Measurements from ENCODE around the gene UGT1A10.
"Not testable (repeated sequence)": the region's sequence is repeated elsewhere in the genome, so short reads cannot be mapped to it uniquely, and the experiment has no call there.

UGT1A10 gene

GRCh38 chr2:233746475-233747282 lies 110.4 kb downstream of the UGT1A10 start:
- Histone ChIP-seq H2AFZ (ENCODE audit: low read depth, low read length) (no peak overlapping the region), H3K4me2 (ENCODE audit: insufficient read depth, low read length) (no peak overlapping the region), H3K27ac (ENCODE audit: low read length) (no peak overlapping the region), H3K4me1 (ENCODE audit: insufficient read depth, low read length) (no peaks in the 10 kb centered on the region), H4K20me1 (ENCODE audit: insufficient read depth, low read length) (no peaks in the 10 kb centered on the region), H3K79me2 (ENCODE audit: insufficient read depth, low read length) (no peaks in the 10 kb centered on the region), H3K9ac (ENCODE audit: low read depth, low read length) (no peak overlapping the region), H3K27me3 (ENCODE audit: insufficient read depth, low read length, poor library complexity) (peaks cover 2% of the 10 kb centered on the region), H3K9me3 (ENCODE audit: insufficient read depth, low read length, severe bottlenecking) (peaks cover 12% of the 10 kb centered on the region), H3K4me3 (ENCODE audit: low read depth in 1 of 2, low read length in 2 of 2) (no peak overlapping the region), H3K36me3 (ENCODE audit: insufficient read depth, low read length) (no peaks in the 10 kb centered on the region)
- DNase-seq (no peak), ATAC-seq (ENCODE audit: insufficient read depth, low read depth) (no peak)
- TF ChIP-seq EZH2 (IDR thresholded peaks at IDR 0.05; ENCODE audit: borderline replicate concordance, low read depth, low read length, severe bottlenecking), result no peak
- TF ChIP-seq CTCF (IDR thresholded peaks at IDR 0.05; ENCODE audit: borderline replicate concordance, extremely low read depth, low read length, poor library complexity, severe bottlenecking), result no peak

- Histone ChIP-seq H3K27me3 (ENCODE audit: insufficient read depth, low read length, poor library complexity) (no peaks in the 10 kb centered on the region), H4K20me1 (ENCODE audit: insufficient read depth, low read length) (no peaks in the 10 kb centered on the region), H3K9ac (ENCODE audit: low read depth, low read length) (no peak overlapping the region), H3K27ac (ENCODE audit: low read length) (no peak overlapping the region), H2AFZ (ENCODE audit: low read depth, low read length) (no peak overlapping the region), H3K4me3 (ENCODE audit: low read depth in 1 of 2, low read length in 2 of 2) (no peak overlapping the region), H3K4me1 (ENCODE audit: insufficient read depth, low read length) (no peaks in the 10 kb centered on the region), H3K9me3 (ENCODE audit: insufficient read depth, low read length, severe bottlenecking) (peaks cover 12% of the 10 kb centered on the region), H3K4me2 (ENCODE audit: insufficient read depth, low read length) (no peak overlapping the region), H3K36me3 (ENCODE audit: insufficient read depth, low read length) (no peaks in the 10 kb centered on the region), H3K79me2 (ENCODE audit: insufficient read depth, low read length) (no peaks in the 10 kb centered on the region)
- no peak for ATAC-seq (ENCODE audit: insufficient read depth, low read depth)
- DNase-seq, result no peak
- TF ChIP-seq EZH2 (IDR thresholded peaks at IDR 0.05; ENCODE audit: borderline replicate concordance, low read depth, low read length, severe bottlenecking), result no peak
- no peak for TF ChIP-seq CTCF (IDR thresholded peaks at IDR 0.05; ENCODE audit: borderline replicate concordance, extremely low read depth, low read length, poor library complexity, severe bottlenecking)
Observed at GRCh38 chr2:233747283-233747544, 111.0 kb downstream of the UGT1A10 start.

- not testable (repeated sequence) for H3K4me2 ChIP-seq (ENCODE audit: insufficient read depth, low read length); H3K27ac ChIP-seq (ENCODE audit: low read length); H3K4me3 ChIP-seq (ENCODE audit: low read depth in 1 of 2, low read length in 2 of 2); ATAC-seq (ENCODE audit: insufficient read depth, low read depth); H2AFZ ChIP-seq (ENCODE audit: low read depth, low read length); H3K9ac ChIP-seq (ENCODE audit: low read depth, low read length); H3K36me3 ChIP-seq (ENCODE audit: insufficient read depth, low read length); H3K27me3 ChIP-seq (ENCODE audit: insufficient read depth, low read length, poor library complexity); H3K4me1 ChIP-seq (ENCODE audit: insufficient read depth, low read length); H4K20me1 ChIP-seq (ENCODE audit: insufficient read depth, low read length); H3K79me2 ChIP-seq (ENCODE audit: insufficient read depth, low read length); DNase-seq
- H3K9me3 ChIP-seq (ENCODE audit: insufficient read depth, low read length, severe bottlenecking), result peaks cover 12% of the 10 kb centered on the region
Observed at GRCh38 chr2:233750689-233751088, 114.4 kb downstream of the UGT1A10 start.

- not testable (repeated sequence) for H3K27me3 ChIP-seq (ENCODE audit: insufficient read depth, low read length, poor library complexity); H4K20me1 ChIP-seq (ENCODE audit: insufficient read depth, low read length); H3K9ac ChIP-seq (ENCODE audit: low read depth, low read length); H3K4me2 ChIP-seq (ENCODE audit: insufficient read depth, low read length); H3K79me2 ChIP-seq (ENCODE audit: insufficient read depth, low read length); DNase-seq; H3K4me1 ChIP-seq (ENCODE audit: insufficient read depth, low read length); H3K36me3 ChIP-seq (ENCODE audit: insufficient read depth, low read length); H3K27ac ChIP-seq (ENCODE audit: low read length); H3K4me3 ChIP-seq (ENCODE audit: low read depth in 1 of 2, low read length in 2 of 2); H2AFZ ChIP-seq (ENCODE audit: low read depth, low read length); ATAC-seq (ENCODE audit: insufficient read depth, low read depth)
- H3K9me3 ChIP-seq (ENCODE audit: insufficient read depth, low read length, severe bottlenecking), result peaks cover 12% of the 10 kb centered on the region
Observed at GRCh38 chr2:233751212-233752009, 115.2 kb downstream of the UGT1A10 start.
